ENCODE data around the gene TSC1. TPM values are rescaled to one million over a fixed set of nuclear protein-coding genes. Genes with fewer than 3 reads are reported as not detected.

The TSC1 gene
- total RNA-seq, 1 donor from 2014 or later: 15.0 TPM

- no peak for DNase-seq (ENCODE audit: low read depth in 2 of 2)
These were observed 81.3 kb downstream of the TSC1 start for GRCh38 chr9:132863096-132863495.

GRCh38 chr9:132862533-132862932 is 81.9 kb downstream of the TSC1 start:
- DNase-seq (ENCODE audit: low read depth in 2 of 2): no peak

- no peak for DNase-seq (ENCODE audit: low read depth in 2 of 2)
These were observed 82.8 kb downstream of the TSC1 start for GRCh38 chr9:132861666-132862065.

- no peak for DNase-seq (ENCODE audit: low read depth in 2 of 2)
These were observed 85.7 kb downstream of the TSC1 start for GRCh38 chr9:132858751-132859150.

GRCh38 chr9:132857616-132858342 is 86.6 kb downstream of the TSC1 start:
- DNase-seq (ENCODE audit: low read depth in 2 of 2): no peak

- no peak for DNase-seq (ENCODE audit: low read depth in 2 of 2)
These were observed 87.4 kb downstream of the TSC1 start for GRCh38 chr9:132857031-132857430.

- DNase-seq (ENCODE audit: low read depth in 2 of 2): no peak
These were observed 88.5 kb downstream of the TSC1 start for GRCh38 chr9:132855904-132856303.

GRCh38 chr9:132854832-132855231 is 89.6 kb downstream of the TSC1 start:
- DNase-seq (ENCODE audit: low read depth in 2 of 2): no peak

- DNase-seq (ENCODE audit: low read depth in 2 of 2): no peak
These were observed 90.9 kb downstream of the TSC1 start for GRCh38 chr9:132853482-132853881.

- no peak for DNase-seq (ENCODE audit: low read depth in 2 of 2)
These were observed 95.2 kb downstream of the TSC1 start for GRCh38 chr9:132849185-132849706.

- no peak for DNase-seq (ENCODE audit: low read depth in 2 of 2)
These were observed 97.4 kb downstream of the TSC1 start for GRCh38 chr9:132846918-132847515.

- DNase-seq (ENCODE audit: low read depth in 2 of 2): no peak
These were observed 98.1 kb downstream of the TSC1 start for GRCh38 chr9:132846109-132846917.

- DNase-seq (ENCODE audit: low read depth in 2 of 2): no peak
These were observed 102.0 kb downstream of the TSC1 start for GRCh38 chr9:132842124-132843044.

Other genes with a start within 250 kb of the TSC1 start
- gene AK8, start 66.3 kb downstream of the TSC1 start, total RNA-seq: under 0.01 and 0.13 TPM in 2 replicates
- gene SPACA9, start 65.7 kb downstream of the TSC1 start, total RNA-seq: 1.0 and 1.4 TPM in 2 replicates
- under 0.01 TPM in 1 of 2 replicates, not detected in the other for gene GFI1B, start 34.1 kb upstream of the TSC1 start, total RNA-seq
- 37.4 and 44.5 TPM in 2 replicates for gene GTF3C5, start 86.4 kb upstream of the TSC1 start, total RNA-seq
- 0.13 TPM in 2 replicates for gene CEL, start 117.4 kb upstream of the TSC1 start, total RNA-seq
- gene RALGDS, start 176.6 kb upstream of the TSC1 start, total RNA-seq: 25.4 and 56.5 TPM in 2 replicates
- gene GBGT1, start 219.3 kb upstream of the TSC1 start, total RNA-seq: 21.3 and 37.7 TPM in 2 replicates

All from dermis microvascular lymphatic vessel endothelial cell (primary cell).